ENCODE measurements around the gene HHIPL1. TPM values are rescaled to one million over a fixed set of nuclear protein-coding genes. Genes with fewer than 3 reads are reported as not detected.

The HHIPL1 gene
- 2.9 and 3.3 TPM in 2 replicates for total RNA-seq

DNA sequence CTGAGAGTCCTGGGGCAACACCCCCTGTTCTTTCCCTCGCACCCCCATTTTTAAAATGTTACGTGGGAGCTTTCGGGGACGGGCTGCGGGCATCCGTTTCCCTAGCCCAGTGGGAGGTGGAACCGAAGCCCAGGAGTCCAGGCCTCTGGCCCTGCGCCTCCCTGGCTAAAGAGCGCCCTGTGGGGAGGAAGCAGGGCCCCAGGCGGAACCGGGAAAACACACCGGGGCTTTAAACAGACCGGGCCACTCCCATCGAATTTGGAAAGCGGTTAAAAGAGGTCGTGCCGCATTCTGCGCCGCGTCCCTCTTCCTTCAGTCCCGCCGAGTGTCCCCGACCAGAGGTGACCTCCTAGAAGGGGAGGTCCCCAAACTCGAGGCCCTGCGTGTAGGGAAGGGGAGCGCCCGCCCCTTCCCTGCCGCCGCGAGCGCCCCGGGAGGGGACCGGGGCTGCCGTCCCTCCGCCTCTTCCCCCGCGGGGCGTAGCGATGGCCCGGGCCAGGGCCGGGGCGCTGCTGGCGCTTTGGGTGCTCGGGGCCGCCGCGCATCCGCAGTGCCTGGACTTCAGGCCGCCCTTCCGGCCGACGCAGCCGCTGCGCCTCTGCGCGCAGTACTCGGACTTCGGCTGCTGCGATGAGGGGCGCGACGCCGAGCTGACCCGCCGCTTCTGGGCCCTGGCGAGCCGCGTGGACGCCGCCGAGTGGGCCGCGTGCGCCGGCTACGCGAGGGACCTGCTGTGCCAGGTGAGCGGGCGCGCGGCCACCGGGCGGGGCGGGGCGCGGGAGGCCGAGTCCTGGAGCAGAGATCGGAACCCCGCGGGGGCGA is at the start of gene HHIPL1:
HHIPL1 (plus strand) TSS at position 407 of the 822 bp plus-strand sequence; CDS start at position 486, 79 bp downstream.

DNA sequence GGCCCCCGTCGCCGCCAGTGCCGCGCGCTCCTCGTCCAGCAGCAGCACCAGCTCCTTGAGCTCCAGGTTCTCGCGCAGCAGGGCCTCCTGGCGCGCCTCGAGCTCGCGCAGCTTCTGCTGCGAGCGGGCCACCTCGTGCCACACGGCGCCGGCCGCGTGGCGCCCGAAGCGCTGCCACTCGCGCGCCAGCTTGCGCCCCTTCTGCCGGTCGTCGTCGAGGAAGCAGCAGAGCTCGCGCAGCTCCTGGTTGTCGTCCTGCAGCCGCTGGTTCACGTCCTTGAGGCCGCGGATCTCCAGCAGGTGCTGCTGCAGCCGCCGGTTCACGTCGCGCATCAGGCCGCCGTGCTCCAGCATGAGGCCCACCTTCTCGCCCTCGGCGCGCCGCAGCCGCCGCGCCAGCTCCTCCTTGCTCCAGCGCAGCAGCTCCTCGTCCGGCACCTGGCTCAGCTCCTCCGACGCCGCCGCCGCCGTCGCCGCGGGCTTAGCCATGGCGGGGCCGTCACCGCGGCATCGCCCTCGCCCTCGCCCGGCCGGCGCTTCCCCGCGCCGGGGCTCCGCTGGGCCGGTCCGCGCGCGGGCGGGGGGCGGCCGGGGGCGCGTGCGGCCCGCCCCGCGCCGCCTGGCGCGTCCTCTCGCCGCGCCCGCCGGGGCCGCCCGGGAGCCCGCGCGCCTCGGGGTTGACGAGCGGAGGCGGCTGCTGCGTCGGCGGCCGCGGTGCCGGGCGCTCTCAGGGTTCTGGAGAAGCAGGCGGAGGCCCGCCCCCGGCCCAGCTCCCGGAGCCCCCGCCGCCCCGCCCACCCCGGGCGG is 41.3 kb upstream of the HHIPL1 start, which contains the start of gene CCDC85C:
CCDC85C (minus strand) TSS at position 737 of the 807 bp plus-strand sequence; CDS start at position 489, 248 bp downstream.

DNA sequence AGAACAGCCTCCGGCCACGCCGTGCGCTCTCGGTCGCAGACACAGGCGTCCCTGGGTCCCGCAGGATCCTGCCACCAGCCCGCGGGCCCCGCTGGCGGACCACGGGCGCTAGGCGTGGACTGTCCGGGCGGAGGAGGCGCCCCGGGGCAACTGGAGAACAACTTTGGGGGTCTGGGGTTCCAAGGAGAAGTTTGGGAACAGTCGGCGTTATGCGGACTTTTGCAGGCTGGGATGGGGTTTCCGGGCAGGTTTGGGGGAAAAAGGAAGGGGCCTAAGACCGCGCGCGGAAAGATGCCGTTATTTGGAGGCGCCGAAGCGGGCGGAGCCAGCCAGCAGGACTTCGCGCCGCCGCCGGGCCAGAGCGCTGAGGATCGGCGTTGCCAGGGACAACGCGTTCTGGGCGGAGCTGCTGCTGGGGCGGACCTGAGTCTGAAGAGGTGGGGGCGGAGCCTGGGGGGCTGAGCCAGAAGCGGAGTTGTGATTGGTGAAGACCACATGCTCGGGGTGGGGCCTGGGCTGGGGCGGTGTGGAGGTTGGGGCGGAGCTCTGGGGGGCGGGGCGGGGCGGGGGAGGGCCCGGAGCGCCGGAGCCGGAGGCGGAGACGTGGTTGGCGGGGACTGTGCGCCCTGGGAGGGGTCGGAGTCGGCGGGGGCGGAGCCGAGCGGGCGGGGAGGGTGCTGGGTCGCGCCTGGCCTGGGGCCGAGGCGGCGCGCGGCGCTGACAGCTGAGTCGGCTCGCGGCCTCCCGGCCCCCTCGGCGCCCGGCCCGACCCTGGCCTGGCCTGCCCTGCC is 38.9 kb downstream of the HHIPL1 start, which contains the start of gene CYP46A1:
CYP46A1 (plus strand) TSS at position 680 of the 791 bp plus-strand sequence. CDS start 120 bp downstream, outside the sequence.

Other genes starting within 250 kb of the HHIPL1 start
- 71.2 and 75.1 TPM in 2 replicates for gene SETD3, start 164.3 kb upstream of the HHIPL1 start, total RNA-seq
- gene CCNK, start 163.7 kb upstream of the HHIPL1 start, total RNA-seq: 38.5 and 39.8 TPM in 2 replicates
- gene CCDC85C, start 40.9 kb upstream of the HHIPL1 start, total RNA-seq: 24.6 and 36.3 TPM in 2 replicates
- gene CYP46A1, start 39.2 kb downstream of the HHIPL1 start, total RNA-seq: 0.19 TPM in 1 of 2 replicates, not detected in the other
- 41.6 and 47.0 TPM in 2 replicates for gene EML1, start 148.3 kb downstream of the HHIPL1 start, total RNA-seq

Data from vein endothelial cell (primary cell).